Mesothelial cell of epicardium (in vitro differentiated cells): ENCODE results near the gene WIF1. TPM values are rescaled to one million over a fixed set of nuclear protein-coding genes. Genes with fewer than 3 reads are reported as not detected.
A peak's percentile ranks its signal among the peaks of the same experiment; 100 is the strongest.

Experiments
- DNase-seq, 2 experiments: peaks; one replicate each; pipeline ENCODE4 v3.0.0; 2021; ENCODE audit warnings: low spot score in 2 of 2; ENCODE audit not compliant: unreplicated experiment in 2 of 2
- H3K27ac Mint-ChIP-seq: 2 replicates; pipeline ENCODE4 v1.8.0; 2021; ENCODE audit warnings: mixed read lengths
- H3K27me3 Mint-ChIP-seq: 2 replicates; pipeline ENCODE4 v1.8.0; 2021; ENCODE audit warnings: low read depth, mixed read lengths
- H3K36me3 Mint-ChIP-seq: 2 replicates; pipeline ENCODE4 v1.8.0; 2021; ENCODE audit warnings: mixed read lengths
- H3K4me1 Mint-ChIP-seq: 2 replicates; pipeline ENCODE4 v1.8.0; 2021; ENCODE audit warnings: mixed read lengths
- H3K4me3 Mint-ChIP-seq: 2 replicates; pipeline ENCODE4 v1.8.0; 2021; ENCODE audit warnings: mild to moderate bottlenecking, moderate library complexity, mixed read lengths
- H3K9me3 Mint-ChIP-seq: 2 replicates; pipeline ENCODE4 v1.8.0; 2021; ENCODE audit warnings: mixed read lengths
- total RNA-seq: library from RNA; stranded (reverse); gene quantifications from 3 replicates; pipeline ENCODE4 v1.2.1, GENCODE V29; 2021
- TF ChIP-seq, protein P1 (sequence below): fragments of 200-600 bp; sonication (generic); IDR thresholded peaks from one replicate; pipeline ENCODE4 v1.5.0; 2021; ENCODE audit warnings: antibody characterized with exemption; ENCODE audit not compliant: unreplicated experiment

Gene WIF1
- total RNA-seq, 1 donor from 2014 or later = 23.4 TPM

DNA sequence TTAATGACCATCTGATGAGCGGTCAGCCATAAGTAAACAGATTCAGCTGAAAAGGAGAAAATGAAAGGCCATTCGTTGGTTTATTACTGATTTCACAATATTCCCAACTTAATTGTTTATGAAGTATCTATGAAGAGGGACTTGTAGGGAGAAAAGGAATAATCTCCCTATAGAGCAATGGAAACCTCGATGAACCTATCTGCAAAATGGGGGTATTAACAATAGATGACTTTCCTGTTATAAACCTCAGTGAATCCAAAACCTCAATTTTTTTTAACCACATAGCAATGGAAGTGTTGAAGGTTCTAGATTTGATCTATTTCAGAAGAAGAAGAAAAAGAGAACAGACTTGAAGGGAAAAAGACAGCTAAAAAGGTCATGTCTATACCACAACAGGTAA, 2.0 kb downstream of the WIF1 start:
- TF ChIP-seq, protein P1, sequence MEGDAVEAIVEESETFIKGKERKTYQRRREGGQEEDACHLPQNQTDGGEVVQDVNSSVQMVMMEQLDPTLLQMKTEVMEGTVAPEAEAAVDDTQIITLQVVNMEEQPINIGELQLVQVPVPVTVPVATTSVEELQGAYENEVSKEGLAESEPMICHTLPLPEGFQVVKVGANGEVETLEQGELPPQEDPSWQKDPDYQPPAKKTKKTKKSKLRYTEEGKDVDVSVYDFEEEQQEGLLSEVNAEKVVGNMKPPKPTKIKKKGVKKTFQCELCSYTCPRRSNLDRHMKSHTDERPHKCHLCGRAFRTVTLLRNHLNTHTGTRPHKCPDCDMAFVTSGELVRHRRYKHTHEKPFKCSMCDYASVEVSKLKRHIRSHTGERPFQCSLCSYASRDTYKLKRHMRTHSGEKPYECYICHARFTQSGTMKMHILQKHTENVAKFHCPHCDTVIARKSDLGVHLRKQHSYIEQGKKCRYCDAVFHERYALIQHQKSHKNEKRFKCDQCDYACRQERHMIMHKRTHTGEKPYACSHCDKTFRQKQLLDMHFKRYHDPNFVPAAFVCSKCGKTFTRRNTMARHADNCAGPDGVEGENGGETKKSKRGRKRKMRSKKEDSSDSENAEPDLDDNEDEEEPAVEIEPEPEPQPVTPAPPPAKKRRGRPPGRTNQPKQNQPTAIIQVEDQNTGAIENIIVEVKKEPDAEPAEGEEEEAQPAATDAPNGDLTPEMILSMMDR = no peak
- Mint-ChIP-seq H3K4me1 (peaks cover 7% of the 10 kb centered on the region), H3K9me3 (no peaks in the 10 kb centered on the region), H3K36me3 (no peaks in the 10 kb centered on the region), H3K4me3 (no peak overlapping the region), H3K27ac (no peak overlapping the region), H3K27me3 (peaks cover 67% of the 10 kb centered on the region)
- no peak for DNase-seq

DNA sequence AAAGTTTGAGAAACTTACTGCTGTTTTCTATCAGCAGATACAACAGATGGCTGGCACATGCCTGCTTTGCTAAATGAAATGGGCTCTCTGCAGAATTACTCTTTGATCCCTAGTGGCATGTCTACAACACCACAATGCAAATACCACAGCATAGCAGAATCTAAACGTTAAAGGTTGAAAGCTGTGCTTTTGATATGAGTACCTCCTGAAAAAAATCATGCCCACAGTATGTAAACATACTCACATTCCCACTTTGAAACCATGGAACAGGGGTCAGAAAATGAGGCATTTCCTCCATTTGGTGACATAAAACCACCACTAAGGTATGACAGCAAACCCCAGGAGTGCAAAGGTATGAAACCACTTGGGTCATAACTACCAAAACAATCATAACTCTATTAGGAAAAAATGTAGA, 7.5 kb downstream of the WIF1 start:
- no peak for DNase-seq
- Mint-ChIP-seq H3K4me3 (no peak overlapping the region), H3K27me3 (peaks cover 43% of the 10 kb centered on the region), H3K27ac (no peak overlapping the region), H3K4me1 (peaks cover 1% of the 10 kb centered on the region), H3K36me3 (no peaks in the 10 kb centered on the region), H3K9me3 (no peaks in the 10 kb centered on the region)
- TF ChIP-seq, protein P1 = no peak

DNA sequence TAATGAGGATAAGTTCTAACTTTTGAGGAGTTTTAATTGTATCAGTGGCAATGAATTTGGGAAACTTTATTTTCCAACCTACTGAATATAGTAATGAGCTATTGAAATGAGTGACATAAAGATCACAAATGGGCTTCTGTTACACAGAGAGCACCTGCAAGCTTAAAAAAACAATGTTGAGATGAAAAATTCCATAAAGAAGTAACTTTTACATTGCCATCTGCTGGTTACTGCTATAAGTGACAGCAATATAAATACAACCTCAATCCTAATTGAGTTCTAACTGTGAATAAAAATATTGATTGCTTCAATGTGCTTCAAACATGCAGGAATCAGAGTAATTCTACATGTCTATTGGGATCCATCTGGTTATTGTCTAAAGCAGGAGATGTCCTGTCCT, 14.2 kb downstream of the WIF1 start:
- peaks cover 6% of the 10 kb centered on the region for H3K27me3 Mint-ChIP-seq
- H3K4me1 Mint-ChIP-seq = peaks cover 4% of the 10 kb centered on the region
- DNase-seq = no peak
- TF ChIP-seq, protein P1 = no peak
- H3K27ac Mint-ChIP-seq = no peak overlapping the region
- H3K9me3 Mint-ChIP-seq = no peaks in the 10 kb centered on the region
- no peak overlapping the region for H3K4me3 Mint-ChIP-seq
- H3K36me3 Mint-ChIP-seq = no peaks in the 10 kb centered on the region

DNA sequence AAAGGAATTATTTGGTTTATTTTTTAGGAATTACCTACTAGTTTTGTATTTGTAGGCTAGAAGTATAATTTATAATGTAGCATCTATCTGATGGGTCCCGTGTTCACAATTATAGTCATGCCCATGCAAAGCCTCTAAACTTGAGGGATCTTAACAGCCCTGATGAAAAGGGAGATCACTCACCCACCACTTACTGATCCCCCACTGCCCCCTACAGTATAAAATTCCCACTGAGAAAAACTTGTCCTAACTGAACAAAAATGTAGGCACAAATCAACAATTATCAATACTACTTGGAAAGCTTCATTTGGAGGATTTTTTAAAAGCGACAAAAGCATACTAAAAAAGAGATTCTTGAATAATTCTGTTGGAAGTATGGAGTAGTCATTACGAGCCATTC, 21.0 kb downstream of the WIF1 start:
- peaks cover 5% of the 10 kb centered on the region for H3K9me3 Mint-ChIP-seq
- DNase-seq = no peak
- H3K4me1 Mint-ChIP-seq = peaks cover 18% of the 10 kb centered on the region
- peak overlapping the region; percentile 0 for H3K27ac Mint-ChIP-seq
- no peaks in the 10 kb centered on the region for H3K36me3 Mint-ChIP-seq
- TF ChIP-seq, protein P1 = peak; percentile 35
- H3K27me3 Mint-ChIP-seq = peaks cover 5% of the 10 kb centered on the region
- H3K4me3 Mint-ChIP-seq = no peak overlapping the region

DNA sequence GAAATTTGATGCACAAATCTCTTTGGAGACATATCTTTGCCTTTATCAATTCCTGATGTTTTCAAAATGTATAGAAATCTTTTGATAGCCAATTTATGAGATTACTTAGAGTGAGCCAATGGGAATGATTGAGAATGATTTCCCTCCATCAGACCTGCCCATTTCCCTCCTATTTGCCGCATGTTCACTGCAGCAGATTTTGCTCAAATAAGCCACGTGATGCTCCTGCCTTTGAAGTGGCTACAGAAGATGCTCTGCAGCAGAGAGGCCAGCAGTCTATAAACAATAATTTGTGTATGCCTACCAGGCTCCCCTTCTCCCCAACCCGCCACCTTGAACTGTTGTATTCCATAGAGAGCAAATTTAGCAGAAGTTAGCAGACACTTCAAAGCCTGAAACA, 21.9 kb downstream of the WIF1 start:
- Mint-ChIP-seq H3K36me3 (no peaks in the 10 kb centered on the region), H3K27me3 (peaks cover 5% of the 10 kb centered on the region), H3K4me1 (peaks cover 22% of the 10 kb centered on the region), H3K4me3 (no peak overlapping the region), H3K27ac (peak overlapping the region; percentile 23), H3K9me3 (peaks cover 5% of the 10 kb centered on the region)
- TF ChIP-seq, protein P1 = no peak
- DNase-seq = no peak

DNA sequence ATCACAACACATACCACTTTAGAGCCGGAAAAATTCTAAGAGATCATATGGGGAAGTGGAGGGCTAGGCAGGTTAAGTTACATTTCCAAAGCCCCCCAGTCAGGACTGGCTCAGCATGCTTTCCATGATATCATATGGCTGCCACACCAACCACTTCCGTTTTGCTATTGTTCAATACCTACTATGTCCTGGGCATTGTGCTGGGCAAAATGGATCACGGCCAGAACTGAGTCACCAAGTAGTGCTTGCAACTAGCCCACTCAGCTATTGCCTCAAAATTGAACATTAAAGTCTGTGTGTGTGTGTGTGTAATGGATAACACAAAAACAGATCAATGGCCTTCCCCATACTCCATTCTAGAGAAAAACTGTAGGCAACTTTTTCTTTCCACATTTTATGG, 22.7 kb downstream of the WIF1 start:
- Mint-ChIP-seq H3K9me3 (peaks cover 10% of the 10 kb centered on the region), H3K27ac (no peak overlapping the region)
- TF ChIP-seq, protein P1 = no peak

More for the DNA sequence above, 22.7 kb downstream of the WIF1 start:
- DNase-seq = no peak
- Mint-ChIP-seq H3K4me3 (no peak overlapping the region), H3K4me1 (peaks cover 30% of the 10 kb centered on the region), H3K27me3 (peaks cover 5% of the 10 kb centered on the region), H3K36me3 (no peaks in the 10 kb centered on the region)
